Measurements from ENCODE around the gene LMO7. TPM values are rescaled to one million over a fixed set of nuclear protein-coding genes. Genes with fewer than 3 reads are reported as not detected.

Gene LMO7
- total and polyA plus RNA-seq, 11 donors, result 195 to 573 (median 425) TPM

DNA sequence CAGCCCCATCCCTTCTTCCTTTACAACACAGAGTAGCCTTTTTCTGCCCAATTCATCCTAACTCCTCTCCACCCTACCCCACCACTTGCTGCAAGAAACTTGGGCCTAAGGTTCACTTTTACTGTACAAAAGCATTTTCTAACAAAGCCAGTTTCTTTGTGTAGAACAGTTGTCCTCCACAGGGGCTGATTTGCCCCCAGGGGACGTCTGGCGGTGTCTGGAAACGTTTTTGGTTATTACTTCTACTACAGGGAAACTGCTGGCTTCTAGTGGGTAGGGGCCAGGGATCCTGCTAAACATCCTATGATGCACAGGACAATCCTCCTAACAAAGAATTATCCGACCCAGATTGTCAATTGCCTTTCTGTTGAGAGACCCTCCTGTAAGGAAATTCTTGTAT, 7.3 kb upstream of the LMO7 start:
- Histone ChIP-seq H3K4me3 (no peak overlapping the region), H3K4me1 (no peaks in the 10 kb centered on the region), H3K36me3 (peaks cover 0 to 5% (median 0%) of the 10 kb centered on the region in 9 donors), H3K27ac (no peak overlapping the region), H3K9me3 (no peaks in the 10 kb centered on the region), H3K27me3 (no peaks in the 10 kb centered on the region)
- intact Hi-C loops (cut with DNase I), result no loop called here
- ATAC-seq (no peak), DNase-seq (no peak)
- WGBS, 4 donors, result 84 to 89% (median 87%) methylated on average over 4 of the region's 4 CpGs
- TF ChIP-seq, protein P1, sequence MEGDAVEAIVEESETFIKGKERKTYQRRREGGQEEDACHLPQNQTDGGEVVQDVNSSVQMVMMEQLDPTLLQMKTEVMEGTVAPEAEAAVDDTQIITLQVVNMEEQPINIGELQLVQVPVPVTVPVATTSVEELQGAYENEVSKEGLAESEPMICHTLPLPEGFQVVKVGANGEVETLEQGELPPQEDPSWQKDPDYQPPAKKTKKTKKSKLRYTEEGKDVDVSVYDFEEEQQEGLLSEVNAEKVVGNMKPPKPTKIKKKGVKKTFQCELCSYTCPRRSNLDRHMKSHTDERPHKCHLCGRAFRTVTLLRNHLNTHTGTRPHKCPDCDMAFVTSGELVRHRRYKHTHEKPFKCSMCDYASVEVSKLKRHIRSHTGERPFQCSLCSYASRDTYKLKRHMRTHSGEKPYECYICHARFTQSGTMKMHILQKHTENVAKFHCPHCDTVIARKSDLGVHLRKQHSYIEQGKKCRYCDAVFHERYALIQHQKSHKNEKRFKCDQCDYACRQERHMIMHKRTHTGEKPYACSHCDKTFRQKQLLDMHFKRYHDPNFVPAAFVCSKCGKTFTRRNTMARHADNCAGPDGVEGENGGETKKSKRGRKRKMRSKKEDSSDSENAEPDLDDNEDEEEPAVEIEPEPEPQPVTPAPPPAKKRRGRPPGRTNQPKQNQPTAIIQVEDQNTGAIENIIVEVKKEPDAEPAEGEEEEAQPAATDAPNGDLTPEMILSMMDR (IDR thresholded peaks at IDR 0.05), result no peak
- TF ChIP-seq POLR2A (IDR thresholded peaks at IDR 0.05), result no peak

DNA sequence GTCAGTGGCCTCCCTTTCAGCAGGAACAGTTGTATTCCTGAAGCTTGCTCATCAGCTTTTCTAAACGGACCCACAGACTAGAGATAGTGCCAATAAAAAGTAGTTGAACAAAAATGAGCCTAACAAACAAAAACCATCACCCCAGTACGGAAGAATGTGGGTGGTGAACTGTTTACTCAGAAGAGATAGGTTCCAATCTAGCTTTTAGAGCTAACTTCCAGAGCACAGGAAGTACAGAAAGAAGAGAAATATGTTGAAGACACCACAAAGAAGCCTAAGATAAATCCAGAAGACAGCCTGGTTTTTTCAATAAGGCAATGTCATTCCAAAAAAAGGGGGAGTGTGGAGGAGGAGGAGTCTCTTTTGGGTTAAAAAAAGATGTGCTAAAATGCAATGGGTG, 2.8 kb upstream of the LMO7 start:
- intact Hi-C loops (cut with DNase I), result no loop called here

DNA sequence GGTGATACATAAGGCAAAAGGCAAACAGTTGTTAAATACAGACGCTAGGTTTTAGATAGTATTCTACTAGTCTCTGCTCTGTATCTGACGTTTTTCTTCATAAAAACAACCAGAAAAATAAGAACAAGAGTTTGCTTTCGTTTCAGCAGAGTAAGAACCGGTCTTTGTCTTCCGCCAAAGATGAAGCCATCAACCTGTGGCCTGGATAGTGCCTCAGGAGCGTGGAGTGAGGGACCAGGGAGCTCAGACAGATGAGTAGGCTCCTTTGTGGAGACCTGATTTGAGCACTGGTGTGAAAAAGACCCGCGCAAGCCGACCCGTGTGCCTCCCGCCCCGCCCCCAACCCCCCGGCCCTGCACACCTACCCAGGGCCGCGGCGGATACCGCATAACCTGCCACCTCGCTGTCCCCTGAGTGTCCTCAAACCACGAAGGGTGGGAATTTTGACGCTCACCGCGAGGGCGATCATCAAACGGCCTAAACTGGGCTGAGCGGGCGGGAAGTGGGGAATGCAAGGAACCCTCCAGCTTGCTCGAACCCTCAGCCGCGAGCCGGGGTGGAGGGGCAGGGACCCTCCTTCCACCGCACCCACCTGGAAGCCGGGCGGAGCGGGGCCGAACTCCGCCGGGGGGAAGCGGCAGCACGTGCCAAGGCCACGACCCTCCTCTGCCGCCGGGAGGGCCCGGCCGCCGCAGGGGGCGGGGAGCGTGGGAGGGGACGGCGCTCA, 866 bp upstream of the LMO7 start:
- peaks cover 3 to 24% (median 9%) of the 10 kb centered on the region in 12 donors for H3K4me1 ChIP-seq
- peak overlapping the region; percentile 56 to 83 (median 68) for H3K4me3 ChIP-seq
- intact Hi-C loops (cut with DNase I), result no loop called here
- DNase-seq, result peak in 2 of 5 donors; percentile 23 to 61
- TF ChIP-seq POLR2A (IDR thresholded peaks at IDR 0.05), result no peak
- TF ChIP-seq, protein P1 (IDR thresholded peaks at IDR 0.05), result no peak
- no peaks in the 10 kb centered on the region for H3K36me3 ChIP-seq
- 25 to 38% (median 26%) methylated on average over 43 to 49 of the region's 49 CpGs for whole genome bisulfite sequencing, 4 donors
- peak overlapping the region in 8 of 12 donors; percentile 22 to 69 (median 43) for H3K27ac ChIP-seq
- no peaks in the 10 kb centered on the region for H3K9me3 ChIP-seq
- peak in 2 of 4 donors; percentile 3 to 5 for ATAC-seq
- H3K27me3 ChIP-seq, result peaks cover 0 to 16% (median 0%) of the 10 kb centered on the region in 9 donors

More for the DNA sequence above, 2.8 kb upstream of the LMO7 start:
- no peak overlapping the region for H3K4me3 ChIP-seq
- TF ChIP-seq, protein P1 (IDR thresholded peaks at IDR 0.05), result no peak
- TF ChIP-seq POLR2A (IDR thresholded peaks at IDR 0.05), result no peak
- peaks cover 0 to 16% (median 0%) of the 10 kb centered on the region in 9 donors for H3K27me3 ChIP-seq
- no peaks in the 10 kb centered on the region for H3K9me3 ChIP-seq
- H3K27ac ChIP-seq, result peak overlapping the region in 3 of 12 donors; percentile 7 to 37 (median 10)
- no peak for DNase-seq
- no peaks in the 10 kb centered on the region for H3K36me3 ChIP-seq
- WGBS, 4 donors, result 32 to 47% (median 38%) methylated on average over 2 of the region's 2 CpGs
- ATAC-seq, result peak in 2 of 4 donors; percentile 24 to 32
- H3K4me1 ChIP-seq, result peaks cover 3 to 24% (median 9%) of the 10 kb centered on the region in 12 donors

DNA sequence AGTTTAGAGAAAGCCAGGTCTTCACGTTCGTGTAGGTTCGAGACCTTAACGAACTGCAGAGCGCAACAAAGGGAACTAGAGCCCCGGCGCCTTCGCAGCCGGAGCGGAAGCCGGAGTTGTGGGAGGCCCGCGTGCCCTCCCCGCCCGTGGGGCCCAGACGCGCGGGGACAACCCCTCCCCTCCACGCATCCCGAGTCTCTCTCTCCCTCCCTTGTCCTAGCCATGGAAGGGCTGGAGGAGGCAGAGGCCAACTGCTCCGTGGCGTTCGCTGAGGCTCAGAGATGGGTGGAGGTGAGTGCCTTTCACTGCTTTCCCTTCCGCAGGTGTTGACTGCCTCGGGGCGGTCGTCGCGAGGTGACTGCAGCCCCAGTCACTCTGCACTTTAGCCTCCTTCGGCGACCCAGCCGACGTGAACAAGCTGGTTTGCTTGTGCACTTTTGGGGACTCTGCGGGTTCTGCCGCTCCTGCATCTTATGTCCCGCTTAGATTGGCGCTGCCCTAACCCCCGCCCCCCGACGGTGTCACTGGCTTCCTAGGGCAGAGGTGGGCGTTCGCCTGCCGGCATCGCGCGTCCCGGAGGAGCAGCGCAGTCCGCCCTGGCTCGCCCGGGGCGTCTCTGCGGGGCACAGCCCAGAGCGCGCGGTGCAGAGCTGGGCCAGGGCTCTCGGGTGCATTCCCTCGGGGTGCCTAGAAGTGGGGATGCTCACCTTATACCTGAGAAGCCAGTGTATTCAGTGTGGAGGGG, 478 bp downstream of the LMO7 start:
- DNase-seq, result peak in 1 of 5 donors; percentile 36
- H3K27ac ChIP-seq, result peak overlapping the region in 6 of 12 donors; percentile 22 to 69 (median 43)
- H3K4me3 ChIP-seq, result peak overlapping the region; percentile 56 to 83 (median 68)
- peak in 3 of 4 donors; percentile 33 to 55 (median 45) for ATAC-seq
- intact Hi-C loops (cut with DNase I), result no loop called here
- H3K27me3 ChIP-seq, result peaks cover 0 to 16% (median 0%) of the 10 kb centered on the region in 9 donors
- H3K36me3 ChIP-seq, result no peaks in the 10 kb centered on the region
- TF ChIP-seq, protein P1 (IDR thresholded peaks at IDR 0.05), result no peak
- no peak for TF ChIP-seq POLR2A (IDR thresholded peaks at IDR 0.05)
- peaks cover 3 to 24% (median 9%) of the 10 kb centered on the region in 12 donors for H3K4me1 ChIP-seq
- 1 to 2% (median 2%) methylated on average over 33 to 58 of the region's 58 CpGs for WGBS, 4 donors
- H3K9me3 ChIP-seq, result no peaks in the 10 kb centered on the region
